Measurements from ENCODE around the gene PLPPR2.
"Not testable (repeated sequence)": the region's sequence is repeated elsewhere in the genome, so short reads cannot be mapped to it uniquely, and the experiment has no call there.

Gene PLPPR2

DNA sequence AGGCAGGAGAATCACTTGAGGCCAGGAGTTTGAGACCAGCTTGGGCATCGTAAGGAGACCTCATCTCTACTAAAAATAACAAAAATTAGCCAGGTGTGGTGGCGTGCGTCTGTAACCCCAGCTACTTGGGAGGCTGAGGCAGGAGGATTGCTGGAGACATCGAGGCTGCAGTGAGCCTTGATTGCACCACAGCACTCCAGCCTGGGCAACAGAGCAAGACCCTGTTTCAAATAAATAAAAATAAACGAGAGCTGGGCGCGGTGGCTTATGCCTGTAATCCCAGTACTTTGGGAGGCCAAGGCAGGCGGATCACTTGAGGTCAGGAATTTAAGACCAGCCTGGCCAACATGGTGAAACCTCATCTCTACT, 15.1 kb upstream of the PLPPR2 start:
- DNase-seq, result not testable (repeated sequence)

- DNase-seq, result no peak
These were observed 12.8 kb upstream of the PLPPR2 start for GRCh38 chr19:11342429-11342828.

GRCh38 chr19:11345122-11345803, 10.0 kb upstream of the PLPPR2 start:
- DNase-seq, result no peak

GRCh38 chr19:11346104-11346940, 8.9 kb upstream of the PLPPR2 start, which contains the start of the genes CCDC159 and TMEM205:
CCDC159 (plus strand) TSS chr19:11346519; CDS start chr19:11346607, 88 bp downstream.
TMEM205 (minus strand) TSS chr19:11346268; CDS start chr19:11345619, 649 bp downstream.
- peak; percentile 99 for DNase-seq

DNA sequence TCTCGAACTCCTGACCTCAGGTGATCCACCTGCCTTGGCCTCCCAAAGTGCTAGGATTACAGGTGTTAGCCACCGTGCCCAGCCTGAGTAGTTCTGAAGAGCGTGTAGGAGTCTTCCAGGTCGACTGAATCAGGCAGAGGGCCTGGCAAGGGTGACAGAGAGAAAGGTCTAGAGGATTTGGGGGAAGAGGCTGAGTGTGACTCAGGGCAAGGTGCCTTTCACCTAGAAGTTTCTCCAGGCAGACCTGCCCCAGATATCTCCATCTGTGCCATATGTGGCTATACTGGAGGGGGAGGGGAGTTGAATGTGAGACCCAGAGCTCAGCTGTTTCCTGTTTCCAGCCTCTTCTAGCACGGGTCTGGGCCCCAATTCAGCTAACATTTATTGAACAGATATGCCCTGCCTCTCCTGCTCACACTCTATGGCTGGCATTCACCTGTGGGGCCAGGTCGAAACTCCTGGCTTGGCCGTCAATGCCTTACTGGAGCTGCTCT, 7.6 kb upstream of the PLPPR2 start:
- DNase-seq, result no peak

- no peak for DNase-seq
These were observed 6.1 kb upstream of the PLPPR2 start for GRCh38 chr19:11349171-11349570.

GRCh38 chr19:11354102-11354501, 1.1 kb upstream of the PLPPR2 start:
- DNase-seq, result not testable (repeated sequence)

DNA sequence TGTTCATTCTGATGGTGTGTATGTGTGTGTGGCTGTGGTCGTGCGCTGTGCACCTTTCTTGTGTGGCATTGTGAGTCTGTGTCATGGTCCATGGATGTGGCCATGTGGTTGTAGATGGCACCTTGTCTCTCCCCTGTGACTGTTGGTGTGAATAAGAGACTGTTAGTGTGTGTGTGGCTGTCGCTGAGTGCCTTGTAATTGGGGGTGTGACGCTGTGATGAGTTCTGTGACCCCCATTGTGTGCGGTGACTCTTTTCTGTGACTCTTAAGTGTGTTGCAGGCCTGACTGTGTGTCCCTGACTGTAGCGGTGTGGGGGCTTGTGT, 804 bp downstream of the PLPPR2 start:
- no peak for DNase-seq

DNA sequence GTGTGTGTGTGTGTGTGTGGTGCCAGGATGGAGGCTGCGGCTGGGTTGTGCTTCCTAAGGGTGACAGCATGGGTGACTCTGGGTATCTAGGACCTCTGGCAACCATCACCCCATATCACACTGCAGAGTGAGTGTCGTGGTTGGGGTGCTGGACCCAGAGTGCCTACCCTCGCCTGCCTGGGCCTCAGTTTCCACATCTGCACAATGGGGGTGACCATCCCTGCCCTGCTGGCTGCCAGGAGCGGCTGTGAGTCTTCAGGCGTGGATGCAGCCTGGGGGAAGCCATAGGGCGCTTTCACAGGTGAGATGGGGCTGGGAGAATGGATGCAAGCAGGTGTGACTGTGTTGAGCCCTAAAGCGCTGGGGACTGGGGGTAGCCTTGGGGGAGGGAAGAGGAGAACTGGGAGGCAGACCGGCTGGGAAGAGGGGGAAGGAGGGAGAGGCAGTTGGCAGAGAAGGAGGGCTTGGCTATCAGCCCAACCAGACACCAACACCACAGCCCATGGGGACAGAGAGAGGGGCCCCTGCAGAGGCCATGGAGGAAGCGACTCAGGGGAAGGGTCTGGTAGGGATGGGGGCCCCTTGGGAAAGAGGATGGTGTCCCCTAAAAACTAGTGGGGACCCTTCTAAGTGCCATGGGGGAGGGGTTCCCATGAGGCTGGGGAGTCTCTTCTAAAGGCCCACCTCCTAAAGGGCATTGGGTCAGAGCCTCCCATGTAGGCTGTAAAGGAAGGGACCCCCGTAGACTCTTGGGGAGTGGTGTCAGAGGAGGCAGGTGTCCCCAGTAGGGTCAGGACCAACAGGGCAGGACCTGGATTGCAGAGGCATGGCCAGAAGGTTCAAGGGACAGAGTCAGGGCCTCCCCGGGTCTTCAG, 1.7 kb downstream of the PLPPR2 start:
- DNase-seq, result no peak

DNA sequence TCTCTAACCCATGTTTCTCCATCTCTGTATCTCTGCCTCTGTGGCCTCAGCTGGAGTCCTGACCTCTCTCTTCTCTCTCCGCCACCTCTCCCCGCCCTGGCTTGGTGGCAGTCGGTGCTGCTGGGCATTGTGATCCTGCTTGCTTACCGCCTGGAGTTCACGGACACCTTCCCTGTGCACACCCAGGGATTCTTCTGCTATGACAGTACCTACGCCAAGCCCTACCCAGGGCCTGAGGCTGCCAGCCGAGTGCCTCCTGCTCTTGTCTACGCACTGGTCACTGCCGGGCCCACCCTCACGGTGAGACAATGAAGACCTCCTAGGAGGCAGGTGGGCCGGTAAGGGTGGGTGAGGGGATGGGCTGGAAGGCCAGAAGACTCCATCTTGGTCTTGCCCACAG, 4.2 kb downstream of the PLPPR2 start:
- DNase-seq, result no peak

GRCh38 chr19:11361037-11361770, 6.0 kb downstream of the PLPPR2 start:
- DNase-seq, result peak; percentile 53

DNA sequence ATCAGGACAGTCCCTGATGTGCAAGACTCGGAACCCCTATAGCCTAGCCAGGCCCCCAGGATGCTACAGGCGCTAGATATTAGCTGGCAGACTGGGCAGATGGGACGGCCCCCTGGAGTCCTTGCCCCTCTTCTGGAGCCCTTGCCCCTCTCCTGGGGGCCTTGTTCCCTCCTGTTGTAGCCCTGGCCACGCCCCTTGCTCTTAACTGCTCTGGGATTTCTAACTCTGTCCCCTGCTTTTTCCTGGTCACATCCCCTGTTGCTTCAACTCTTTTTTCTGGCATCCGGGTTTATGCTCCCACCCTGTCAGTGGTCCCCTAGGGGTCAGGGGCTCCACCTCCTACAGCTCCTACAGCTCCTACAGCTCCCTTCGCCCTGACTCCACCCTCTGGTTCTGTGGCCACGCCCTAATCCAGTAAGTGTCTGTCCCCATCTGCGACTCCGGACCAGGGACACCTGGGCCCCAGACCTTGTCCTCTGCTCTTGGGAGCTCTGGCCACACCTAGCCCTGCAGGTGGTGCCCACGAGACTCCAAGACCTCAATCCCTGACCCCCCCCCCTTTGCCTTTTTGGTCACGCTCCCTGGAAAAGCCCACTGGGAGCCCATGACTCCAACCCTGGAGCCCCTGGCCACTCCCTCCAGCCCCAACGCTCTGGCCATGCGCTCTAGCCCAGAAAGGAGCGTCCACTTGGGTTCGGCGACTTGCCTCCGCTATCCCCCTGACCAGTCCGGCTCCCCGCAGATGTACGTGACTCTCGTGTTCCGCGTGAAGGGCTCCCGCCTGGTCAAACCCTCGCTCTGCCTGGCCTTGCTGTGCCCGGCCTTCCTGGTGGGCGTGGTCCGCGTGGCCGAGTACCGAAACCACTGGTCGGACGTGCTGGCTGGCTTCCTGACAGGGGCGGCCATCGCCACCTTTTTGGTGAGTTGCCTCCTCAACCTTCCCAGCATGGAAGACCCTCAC, 6.8 kb downstream of the PLPPR2 start:
- no peak for DNase-seq

GRCh38 chr19:11363881-11364280, 8.6 kb downstream of the PLPPR2 start:
- DNase-seq, result no peak

GRCh38 chr19:11364296-11364904, 9.2 kb downstream of the PLPPR2 start:
- DNase-seq, result no peak

DNA sequence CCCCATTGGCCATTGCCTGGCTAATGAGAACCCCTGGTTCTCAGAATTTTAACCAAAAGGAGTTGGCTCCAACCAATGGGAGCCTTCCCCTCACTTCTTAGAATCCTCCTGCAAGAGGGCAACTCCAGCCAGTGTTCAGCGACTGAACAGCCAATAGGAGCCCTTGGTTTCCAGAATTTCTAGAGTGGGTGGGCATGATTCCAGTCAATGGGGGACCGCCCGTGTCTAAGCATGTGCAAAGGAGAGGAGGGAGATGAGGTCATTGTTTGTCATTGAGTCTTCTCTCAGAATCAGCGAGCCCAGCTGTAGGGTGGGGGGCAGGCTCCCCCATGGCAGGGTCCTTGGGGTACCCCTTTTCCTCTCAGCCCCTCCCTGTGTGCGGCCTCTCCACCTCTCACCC, 9.7 kb downstream of the PLPPR2 start:
- DNase-seq, result no peak

GRCh38 chr19:11365557-11366117, 10.4 kb downstream of the PLPPR2 start:
- DNase-seq, result no peak

- no peak for DNase-seq
These were observed 12.3 kb downstream of the PLPPR2 start for GRCh38 chr19:11367528-11367927.

GRCh38 chr19:11370744-11371143, 15.5 kb downstream of the PLPPR2 start:
- no peak for DNase-seq

GRCh38 chr19:11373166-11373884, 18.1 kb downstream of the PLPPR2 start:
- DNase-seq, result no peak

Measured in stimulated activated CD4-positive, alpha-beta T cell treated with anti-CD3 and anti-CD28 coated beads, Interleukin-15, amount 100 ng/mL, for 24 hours (primary cell).